ENCODE data around the gene MAP6. TPM values are rescaled to one million over a fixed set of nuclear protein-coding genes. Genes with fewer than 3 reads are reported as not detected.

The MAP6 gene
- total and polyA plus RNA-seq, 9 of the 15 experiments (the other 6 are each of a cell fraction or from before 2014, with no cell fraction given), result not detected

GRCh38 chr11:75562048-75562835, 106.6 kb downstream of the MAP6 start, which contains the start of gene SERPINH1 (continued):
- TF ChIP-seq RREB1 (CRISPR knock-in tag; IDR thresholded peaks at IDR 0.05), result no peak
- TF ChIP-seq GABPA (tag; conservative IDR thresholded peaks at IDR 0.05; ENCODE audit: low read depth), result peak; percentile 91
- TF ChIP-seq ZNF197 (CRISPR knock-in tag; IDR thresholded peaks at IDR 0.05; ENCODE audit: low read depth), result no peak
- peak; percentile 97 for TF ChIP-seq POLR2A (conservative IDR thresholded peaks at IDR 0.05)
- 0 out of 2 replicates have a peak, but pooled peaks have one; percentile 22 for TF ChIP-seq EGR1 (conservative IDR thresholded peaks at IDR 0.05)
- peak; percentile 53 for TF ChIP-seq NR2C1 (IDR thresholded peaks at IDR 0.05)
- no peak for TF ChIP-seq NR2C1 (tag; IDR thresholded peaks at IDR 0.05)
- no peak for TF ChIP-seq ZNF165 (CRISPR knock-in tag; IDR thresholded peaks at IDR 0.05; ENCODE audit: borderline replicate concordance)
- peak; percentile 40; the same call in 1 of the 2 replicates for TF ChIP-seq FOXM1 (IDR thresholded peaks at IDR 0.05; ENCODE audit: low read depth)
- TF ChIP-seq FOXM1 (CRISPR knock-in tag; IDR thresholded peaks at IDR 0.05; ENCODE audit: low read depth), result no peak
- no peak for TF ChIP-seq MAX (CRISPR knock-in tag; IDR thresholded peaks at IDR 0.05)
- peak; percentile 31 for TF ChIP-seq FIP1L1 (IDR thresholded peaks at IDR 0.05; ENCODE audit: low read depth, low read length, poor library complexity, severe bottlenecking)
- TF ChIP-seq PML (IDR thresholded peaks at IDR 0.05; ENCODE audit: low read length), result peak; percentile 64
- no peak for TF ChIP-seq WHSC1 (IDR thresholded peaks at IDR 0.05; ENCODE audit: low read length)
- no peak for TF ChIP-seq TSHZ1 (CRISPR knock-in tag; IDR thresholded peaks at IDR 0.05)
- peak; percentile 74; the same call in 1 of the 2 replicates for TF ChIP-seq ZBTB26 (CRISPR knock-in tag; IDR thresholded peaks at IDR 0.05)

Data from K562 (cell line).